ENCODE data around the gene RPUSD1.

GRCh38 chr16:796296-797119, 8.3 kb upstream of the RPUSD1 start:
- no peak for TF ChIP-seq ESRRA (CRISPR knock-in tag; IDR thresholded peaks at IDR 0.05; ENCODE audit: borderline replicate concordance)
- no peak for TF ChIP-seq MAX (CRISPR knock-in tag; IDR thresholded peaks at IDR 0.05)
- TF ChIP-seq CREM (CRISPR knock-in tag; IDR thresholded peaks at IDR 0.05): no peak
- no peak for TF ChIP-seq ZNF512 (CRISPR knock-in tag; IDR thresholded peaks at IDR 0.05; ENCODE audit: borderline replicate concordance)
- TF ChIP-seq ZNF317 (CRISPR knock-in tag; IDR thresholded peaks at IDR 0.05; ENCODE audit: borderline replicate concordance, low read depth): no peak
- no peak for TF ChIP-seq CREB1 (CRISPR knock-in tag; IDR thresholded peaks at IDR 0.05)
